Gastrocnemius medialis (tissue), 4 donors: Measurements from ENCODE around the gene BCL6B.

ENCODE experiments used
- POLR2A ChIP-seq, 2 donors: fragments of 450-650 bp; IDR thresholded peaks; one replicate each; pipeline ENCODE4 v1.6.1; 2017; ENCODE audit warnings: antibody characterized with exemption in 2 of 2, mild to moderate bottlenecking in 2 of 2, moderate library complexity in 2 of 2
- TF ChIP-seq, protein P1 (sequence below), 5 experiments: fragments of 450-650 bp in 3 of 5; fragments of 200-600 bp in 2 of 5; sonication (generic) in 2 of 5; IDR thresholded peaks in 4 of 5; conservative IDR thresholded peaks in 1 of 5; 1 replicate in 4 of 5; 2 replicates in 1 of 5; pipeline ENCODE4 v1.5.1; 2016 to 2019; ENCODE audit warnings: antibody characterized with exemption in 5 of 5, mild to moderate bottlenecking in 3 of 5, moderate library complexity in 3 of 5

DNA sequence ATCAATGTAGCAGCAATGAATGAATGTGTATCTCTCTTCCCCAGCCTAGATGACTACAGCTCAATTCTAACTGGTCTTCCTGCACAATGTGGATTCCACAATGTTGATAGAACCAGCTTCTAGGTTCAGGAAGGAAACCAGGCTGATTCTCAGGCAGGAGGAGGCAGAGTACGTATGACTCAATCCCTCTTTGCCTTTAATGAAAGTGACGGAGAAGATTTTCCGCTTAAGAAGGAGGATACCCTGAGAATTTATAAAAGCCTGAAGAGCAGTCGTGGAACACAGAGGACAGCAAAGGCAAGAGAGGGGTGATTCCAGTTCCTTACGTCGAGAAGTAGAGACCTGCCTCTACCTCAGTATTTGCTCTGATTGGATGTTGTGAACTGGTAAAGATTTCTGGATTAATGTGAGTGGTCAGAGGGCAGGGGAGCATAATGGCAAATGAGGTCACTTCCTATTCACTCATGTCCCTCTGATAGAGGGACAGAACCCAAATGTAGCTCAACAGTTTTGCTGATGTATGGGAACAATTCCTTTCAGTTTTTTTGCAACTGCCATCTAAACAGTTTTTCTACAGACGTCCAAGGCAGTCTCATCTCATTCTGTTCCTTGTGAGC is 36.1 kb downstream of the BCL6B start:
- no peak for TF ChIP-seq POLR2A (IDR thresholded peaks at IDR 0.05)
- TF ChIP-seq, protein P1, sequence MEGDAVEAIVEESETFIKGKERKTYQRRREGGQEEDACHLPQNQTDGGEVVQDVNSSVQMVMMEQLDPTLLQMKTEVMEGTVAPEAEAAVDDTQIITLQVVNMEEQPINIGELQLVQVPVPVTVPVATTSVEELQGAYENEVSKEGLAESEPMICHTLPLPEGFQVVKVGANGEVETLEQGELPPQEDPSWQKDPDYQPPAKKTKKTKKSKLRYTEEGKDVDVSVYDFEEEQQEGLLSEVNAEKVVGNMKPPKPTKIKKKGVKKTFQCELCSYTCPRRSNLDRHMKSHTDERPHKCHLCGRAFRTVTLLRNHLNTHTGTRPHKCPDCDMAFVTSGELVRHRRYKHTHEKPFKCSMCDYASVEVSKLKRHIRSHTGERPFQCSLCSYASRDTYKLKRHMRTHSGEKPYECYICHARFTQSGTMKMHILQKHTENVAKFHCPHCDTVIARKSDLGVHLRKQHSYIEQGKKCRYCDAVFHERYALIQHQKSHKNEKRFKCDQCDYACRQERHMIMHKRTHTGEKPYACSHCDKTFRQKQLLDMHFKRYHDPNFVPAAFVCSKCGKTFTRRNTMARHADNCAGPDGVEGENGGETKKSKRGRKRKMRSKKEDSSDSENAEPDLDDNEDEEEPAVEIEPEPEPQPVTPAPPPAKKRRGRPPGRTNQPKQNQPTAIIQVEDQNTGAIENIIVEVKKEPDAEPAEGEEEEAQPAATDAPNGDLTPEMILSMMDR (IDR thresholded peaks at IDR 0.05 in 4 of 5, conservative IDR thresholded peaks at IDR 0.05 in 1 of 5) = no peak
